Measurements from ENCODE around the gene NEAT1.
A peak's percentile ranks its signal among the peaks of the same experiment; 100 is the strongest.

NEAT1 gene

GRCh38 chr11:65478388-65479183, 56.0 kb downstream of the NEAT1 start:
- FAIRE-seq, result no peak
- TF ChIP-seq, protein P1, sequence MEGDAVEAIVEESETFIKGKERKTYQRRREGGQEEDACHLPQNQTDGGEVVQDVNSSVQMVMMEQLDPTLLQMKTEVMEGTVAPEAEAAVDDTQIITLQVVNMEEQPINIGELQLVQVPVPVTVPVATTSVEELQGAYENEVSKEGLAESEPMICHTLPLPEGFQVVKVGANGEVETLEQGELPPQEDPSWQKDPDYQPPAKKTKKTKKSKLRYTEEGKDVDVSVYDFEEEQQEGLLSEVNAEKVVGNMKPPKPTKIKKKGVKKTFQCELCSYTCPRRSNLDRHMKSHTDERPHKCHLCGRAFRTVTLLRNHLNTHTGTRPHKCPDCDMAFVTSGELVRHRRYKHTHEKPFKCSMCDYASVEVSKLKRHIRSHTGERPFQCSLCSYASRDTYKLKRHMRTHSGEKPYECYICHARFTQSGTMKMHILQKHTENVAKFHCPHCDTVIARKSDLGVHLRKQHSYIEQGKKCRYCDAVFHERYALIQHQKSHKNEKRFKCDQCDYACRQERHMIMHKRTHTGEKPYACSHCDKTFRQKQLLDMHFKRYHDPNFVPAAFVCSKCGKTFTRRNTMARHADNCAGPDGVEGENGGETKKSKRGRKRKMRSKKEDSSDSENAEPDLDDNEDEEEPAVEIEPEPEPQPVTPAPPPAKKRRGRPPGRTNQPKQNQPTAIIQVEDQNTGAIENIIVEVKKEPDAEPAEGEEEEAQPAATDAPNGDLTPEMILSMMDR (IDR thresholded peaks at IDR 0.05; ENCODE audit: insufficient read depth, missing control alignments), result no peak
- DNase-seq (ENCODE audit: insufficient read length, low spot score), result no peak

DNA sequence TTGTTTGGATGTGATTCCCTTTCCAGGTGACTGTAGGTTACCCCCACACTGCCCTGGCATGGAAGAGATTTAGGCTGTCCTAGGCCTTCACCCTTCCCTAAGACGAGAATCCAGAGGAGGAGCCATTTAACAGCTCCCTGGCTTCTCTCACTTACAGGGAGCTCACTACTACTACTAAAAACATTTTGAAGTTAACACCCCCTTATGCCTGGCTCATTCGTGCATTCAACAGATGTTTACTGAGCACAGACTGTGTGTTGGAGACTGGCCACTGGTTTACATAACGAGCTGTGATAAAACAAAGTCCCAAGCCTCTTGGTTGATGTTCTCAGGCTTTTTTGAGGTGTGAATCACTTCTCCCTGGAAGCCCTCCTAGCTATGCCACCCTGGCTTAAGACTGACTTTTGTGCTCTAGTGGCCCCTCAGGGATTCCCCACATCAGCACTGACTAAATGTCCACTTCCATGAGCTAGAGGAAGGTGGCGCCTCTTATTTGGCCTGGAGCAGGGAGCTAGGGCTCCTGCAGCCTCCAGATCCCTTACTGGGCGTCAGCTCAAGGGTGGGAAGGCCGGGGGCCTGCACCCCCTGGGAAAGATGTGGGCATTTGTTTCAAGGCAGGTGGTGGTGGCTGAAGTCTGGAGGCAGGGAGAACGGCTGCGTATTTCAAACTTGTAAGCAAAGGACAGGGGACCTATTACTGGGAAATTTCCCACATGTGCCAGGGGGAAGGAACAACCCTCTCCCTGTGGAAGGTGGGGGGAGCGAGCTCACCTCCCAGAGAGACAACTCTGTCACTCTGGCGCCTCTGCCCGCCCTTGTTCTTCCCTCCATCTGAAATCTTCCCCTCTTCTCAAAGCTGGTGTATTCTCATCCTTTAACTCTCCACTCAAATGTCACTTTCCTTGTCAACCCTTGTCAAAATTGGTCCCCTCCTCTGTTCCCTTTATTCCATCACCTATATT, 56.9 kb downstream of the NEAT1 start:
- no peak for DNase-seq (ENCODE audit: insufficient read length, low spot score)
- no peak for FAIRE-seq
- TF ChIP-seq, protein P1 (IDR thresholded peaks at IDR 0.05; ENCODE audit: insufficient read depth, missing control alignments), result peak; percentile 26

DNA sequence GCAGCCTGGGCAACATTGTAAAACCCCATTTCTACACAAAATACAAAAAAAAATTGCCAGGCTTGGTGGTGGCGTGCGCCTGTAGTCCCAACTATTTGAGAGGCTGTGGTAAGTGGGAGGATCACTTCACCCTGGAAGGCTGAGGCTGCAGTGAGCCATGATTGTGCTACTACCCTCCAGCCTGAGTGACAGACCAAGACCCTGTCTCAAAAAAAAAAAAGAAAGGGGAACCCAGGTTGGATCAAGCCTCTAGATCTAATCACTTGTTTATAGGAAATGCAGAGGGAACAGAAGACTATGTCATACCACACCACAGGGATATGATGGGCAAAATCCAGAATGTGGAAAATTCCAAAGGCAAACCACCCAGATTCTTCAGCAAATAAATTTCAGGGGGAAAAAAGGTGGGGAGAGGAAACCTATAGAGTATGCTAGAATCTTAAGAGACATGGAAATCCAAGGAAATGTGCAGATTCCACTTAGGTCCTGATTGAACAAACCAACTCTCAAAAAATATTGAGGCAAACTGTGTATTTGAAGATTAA, 59.8 kb downstream of the NEAT1 start:
- DNase-seq (ENCODE audit: insufficient read length, low spot score) (no peak), FAIRE-seq (no peak)
- TF ChIP-seq, protein P1 (IDR thresholded peaks at IDR 0.05; ENCODE audit: insufficient read depth, missing control alignments), result no peak

DNA sequence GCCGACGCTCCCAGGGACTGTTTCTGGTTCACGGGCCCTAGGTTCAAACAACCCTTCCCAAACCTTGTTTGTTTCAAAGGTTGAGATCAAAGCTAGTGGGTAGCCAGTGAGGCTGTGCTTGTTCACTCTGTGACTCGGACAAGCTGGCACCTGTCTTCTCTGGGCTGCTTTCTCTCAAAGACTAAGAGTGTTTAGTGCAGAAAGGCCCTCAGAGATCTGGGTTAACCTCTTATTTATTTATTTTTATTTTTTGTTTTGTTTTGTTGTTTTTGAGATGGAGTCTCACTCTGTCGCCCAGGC, 63.3 kb downstream of the NEAT1 start:
- TF ChIP-seq, protein P1 (IDR thresholded peaks at IDR 0.05; ENCODE audit: insufficient read depth, missing control alignments), result no peak
- FAIRE-seq (no peak), DNase-seq (ENCODE audit: insufficient read length, low spot score) (no peak)

GRCh38 chr11:65486570-65487466, 64.2 kb downstream of the NEAT1 start:
- no peak for FAIRE-seq

More at GRCh38 chr11:65486570-65487466, 64.2 kb downstream of the NEAT1 start:
- TF ChIP-seq, protein P1 (IDR thresholded peaks at IDR 0.05; ENCODE audit: insufficient read depth, missing control alignments), result no peak
- no peak for DNase-seq (ENCODE audit: insufficient read length, low spot score)
